Activated naive CD8-positive, alpha-beta T cell (primary cell): ENCODE results near the gene CARMIL1.

Experiments
- H3K27ac Mint-ChIP-seq: one replicate; pipeline ENCODE4 v1.8.0; 2021; ENCODE audit warnings: mixed read lengths
- H3K27me3 Mint-ChIP-seq: one replicate; pipeline ENCODE4 v1.8.0; 2021; ENCODE audit warnings: mixed read lengths
- H3K36me3 Mint-ChIP-seq: one replicate; pipeline ENCODE4 v1.8.0; 2021; ENCODE audit warnings: mixed read lengths
- H3K4me1 Mint-ChIP-seq: one replicate; pipeline ENCODE4 v1.8.0; 2021; ENCODE audit warnings: low read depth, mixed read lengths
- H3K4me3 Mint-ChIP-seq: one replicate; pipeline ENCODE4 v1.8.0; 2021; ENCODE audit warnings: mild to moderate bottlenecking, mixed read lengths
- H3K9me3 Mint-ChIP-seq: one replicate; pipeline ENCODE4 v1.8.0; 2021; ENCODE audit warnings: low read depth, mixed read lengths

CARMIL1 gene

DNA sequence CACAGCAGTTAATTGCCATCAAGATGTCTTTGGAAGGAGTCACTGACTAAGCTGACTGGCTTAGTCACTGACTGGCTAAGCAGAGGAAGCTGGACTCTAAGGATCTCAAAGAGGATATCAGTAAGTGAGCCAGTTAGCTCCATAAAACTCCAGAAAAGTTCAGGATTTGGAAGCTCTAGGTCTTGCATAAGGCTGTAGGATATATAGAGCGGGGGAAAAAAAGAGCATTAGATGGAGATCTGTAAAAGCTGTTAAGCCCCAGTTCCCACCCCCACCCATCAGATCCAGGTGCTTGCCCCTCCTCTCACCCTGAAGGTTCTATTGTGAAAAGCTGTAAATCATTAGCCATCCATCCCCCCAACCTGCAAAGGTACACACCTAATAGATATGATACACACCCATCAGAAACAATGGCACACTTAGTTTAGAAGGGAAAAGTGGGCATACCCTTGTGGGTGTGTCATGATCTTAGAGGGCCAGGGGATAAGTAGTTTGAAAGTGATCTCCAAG, 32.2 kb downstream of the CARMIL1 start:
- Mint-ChIP-seq H3K4me1 (peaks cover 49% of the 10 kb centered on the region), H3K4me3 (no peak overlapping the region), H3K9me3 (no peaks in the 10 kb centered on the region), H3K27me3 (no peaks in the 10 kb centered on the region), H3K27ac (no peak overlapping the region), H3K36me3 (no peaks in the 10 kb centered on the region)

GRCh38 chr6:25312034-25312620, 33.0 kb downstream of the CARMIL1 start:
- H3K4me3 Mint-ChIP-seq = no peak overlapping the region

GRCh38 chr6:25312703-25313102, 33.5 kb downstream of the CARMIL1 start:
- H3K4me1 Mint-ChIP-seq = peaks cover 44% of the 10 kb centered on the region
- H3K36me3 Mint-ChIP-seq = peaks cover under 1% of the 10 kb centered on the region
- H3K27me3 Mint-ChIP-seq = no peaks in the 10 kb centered on the region
- no peak overlapping the region for H3K4me3 Mint-ChIP-seq
- H3K27ac Mint-ChIP-seq = no peak overlapping the region
- H3K9me3 Mint-ChIP-seq = no peaks in the 10 kb centered on the region

More at GRCh38 chr6:25312034-25312620, 33.0 kb downstream of the CARMIL1 start:
- no peaks in the 10 kb centered on the region for H3K27me3 Mint-ChIP-seq
- no peaks in the 10 kb centered on the region for H3K36me3 Mint-ChIP-seq
- no peak overlapping the region for H3K27ac Mint-ChIP-seq
- no peaks in the 10 kb centered on the region for H3K9me3 Mint-ChIP-seq
- peaks cover 46% of the 10 kb centered on the region for H3K4me1 Mint-ChIP-seq

- Mint-ChIP-seq H3K9me3 (no peaks in the 10 kb centered on the region), H3K36me3 (peaks cover 3% of the 10 kb centered on the region), H3K4me3 (no peak overlapping the region), H3K27me3 (no peaks in the 10 kb centered on the region), H3K4me1 (peaks cover 52% of the 10 kb centered on the region), H3K27ac (no peak overlapping the region)
These were observed 35.5 kb downstream of the CARMIL1 start for GRCh38 chr6:25314509-25315175.

DNA sequence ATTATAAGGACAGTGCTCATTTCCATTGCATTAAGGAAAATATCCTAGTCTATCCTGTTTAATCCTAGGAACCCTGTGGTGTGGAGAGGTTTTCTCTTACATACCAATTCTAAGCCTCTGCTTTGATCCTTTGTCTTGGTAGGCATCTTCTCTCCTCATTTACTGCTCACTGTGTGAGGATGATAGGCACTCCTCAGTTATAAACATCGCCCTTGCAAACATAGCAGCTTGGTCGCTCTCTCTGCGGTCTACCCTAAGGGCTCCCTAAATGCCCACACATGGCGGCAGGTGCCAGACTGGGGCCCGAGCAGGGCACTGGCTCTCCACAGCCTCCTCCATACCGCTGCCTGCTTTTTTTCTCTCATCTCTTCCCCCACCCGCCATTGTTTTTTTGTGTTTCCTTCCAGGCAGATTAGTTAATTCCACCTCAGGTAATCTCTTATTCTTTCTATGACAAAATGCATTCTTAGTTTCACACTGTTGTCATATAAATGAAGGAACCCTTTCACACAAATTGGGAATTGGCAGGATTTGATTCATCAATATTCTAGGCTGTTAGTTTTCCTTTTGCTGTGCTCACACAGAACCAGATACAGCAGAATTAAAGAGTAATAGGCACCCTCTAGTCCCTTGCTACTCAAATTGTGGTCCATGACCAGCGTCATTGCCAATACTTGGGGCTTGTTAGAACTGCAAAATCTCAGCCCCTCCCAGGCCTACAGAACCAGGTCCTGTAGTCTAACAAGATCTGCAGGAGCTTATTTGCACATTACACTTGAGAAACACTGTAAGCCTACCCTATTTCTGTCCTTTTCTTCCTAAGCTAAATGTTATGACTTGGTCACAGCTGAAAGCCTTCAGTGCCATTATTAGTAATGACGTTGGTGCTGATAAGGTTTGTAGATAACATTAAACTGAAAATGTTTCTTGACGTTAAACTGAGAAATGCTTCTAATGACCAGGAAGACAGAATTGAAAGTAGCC, 36.3 kb downstream of the CARMIL1 start:
- peaks cover 49% of the 10 kb centered on the region for H3K4me1 Mint-ChIP-seq
- no peaks in the 10 kb centered on the region for H3K27me3 Mint-ChIP-seq
- H3K9me3 Mint-ChIP-seq = no peaks in the 10 kb centered on the region

DNA sequence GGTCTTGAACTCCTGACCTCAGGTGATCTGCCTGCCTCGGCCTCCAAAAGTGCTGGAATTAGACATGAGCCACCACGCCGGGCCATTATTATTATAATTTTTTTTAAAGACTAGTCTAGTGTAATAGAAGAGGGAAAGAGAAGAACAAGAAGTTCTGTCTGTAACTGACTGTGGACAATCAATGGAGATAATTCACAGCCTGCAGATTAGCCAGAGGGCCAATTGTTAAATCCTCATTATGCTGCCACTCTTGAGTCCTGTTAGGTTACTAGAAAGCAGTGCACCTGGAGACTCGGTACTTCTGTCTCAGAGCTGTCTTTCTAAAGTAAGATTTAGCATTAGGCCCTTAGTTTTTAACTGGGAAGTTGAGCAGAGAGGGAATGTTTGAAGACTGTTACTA, 37.5 kb downstream of the CARMIL1 start:
- H3K9me3 Mint-ChIP-seq = no peaks in the 10 kb centered on the region
- no peak overlapping the region for H3K27ac Mint-ChIP-seq
- H3K4me3 Mint-ChIP-seq = no peak overlapping the region
- no peaks in the 10 kb centered on the region for H3K27me3 Mint-ChIP-seq
- peaks cover 3% of the 10 kb centered on the region for H3K36me3 Mint-ChIP-seq
- peaks cover 41% of the 10 kb centered on the region for H3K4me1 Mint-ChIP-seq

More for the DNA sequence above, 36.3 kb downstream of the CARMIL1 start:
- no peak overlapping the region for H3K27ac Mint-ChIP-seq
- H3K36me3 Mint-ChIP-seq = peaks cover 3% of the 10 kb centered on the region
- H3K4me3 Mint-ChIP-seq = no peak overlapping the region

- no peak overlapping the region for H3K27ac Mint-ChIP-seq
- no peaks in the 10 kb centered on the region for H3K9me3 Mint-ChIP-seq
- peaks cover 3% of the 10 kb centered on the region for H3K36me3 Mint-ChIP-seq
- H3K4me3 Mint-ChIP-seq = no peak overlapping the region
- H3K4me1 Mint-ChIP-seq = peaks cover 23% of the 10 kb centered on the region
- H3K27me3 Mint-ChIP-seq = no peaks in the 10 kb centered on the region
These were observed 39.4 kb downstream of the CARMIL1 start for GRCh38 chr6:25318589-25318988.

GRCh38 chr6:25320459-25320858, 41.3 kb downstream of the CARMIL1 start:
- Mint-ChIP-seq H3K9me3 (no peaks in the 10 kb centered on the region), H3K4me1 (peaks cover 15% of the 10 kb centered on the region), H3K27ac (no peak overlapping the region)

DNA sequence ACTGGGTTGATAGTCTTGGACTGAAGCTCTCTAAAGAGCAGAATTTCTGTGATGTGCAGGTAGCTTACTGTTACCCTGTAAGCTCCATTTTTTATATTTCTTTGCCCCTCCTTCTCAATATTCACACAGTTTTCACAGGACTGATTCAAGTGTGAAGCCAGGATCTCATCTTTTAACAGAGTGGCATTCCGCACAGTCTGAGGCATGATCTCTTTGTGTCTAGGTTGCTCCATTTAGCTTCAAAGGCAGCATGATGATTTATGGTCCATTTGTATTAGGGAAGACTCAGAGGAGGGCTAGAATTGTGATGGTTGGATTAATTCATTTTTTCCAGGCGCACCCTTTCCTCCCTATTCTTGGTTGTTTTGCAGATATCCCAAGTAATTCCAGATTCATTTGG, 43.5 kb downstream of the CARMIL1 start:
- no peaks in the 10 kb centered on the region for H3K9me3 Mint-ChIP-seq
- H3K4me3 Mint-ChIP-seq = no peak overlapping the region
- H3K27ac Mint-ChIP-seq = no peak overlapping the region
- peaks cover 12% of the 10 kb centered on the region for H3K4me1 Mint-ChIP-seq
- H3K27me3 Mint-ChIP-seq = no peaks in the 10 kb centered on the region
- H3K36me3 Mint-ChIP-seq = peaks cover 3% of the 10 kb centered on the region

More at GRCh38 chr6:25320459-25320858, 41.3 kb downstream of the CARMIL1 start:
- Mint-ChIP-seq H3K36me3 (peaks cover 3% of the 10 kb centered on the region), H3K27me3 (no peaks in the 10 kb centered on the region), H3K4me3 (no peak overlapping the region)

- Mint-ChIP-seq H3K4me1 (peaks cover 4% of the 10 kb centered on the region), H3K9me3 (no peaks in the 10 kb centered on the region), H3K27ac (no peak overlapping the region), H3K36me3 (no peaks in the 10 kb centered on the region), H3K4me3 (no peak overlapping the region), H3K27me3 (no peaks in the 10 kb centered on the region)
These were observed 45.0 kb downstream of the CARMIL1 start for GRCh38 chr6:25324066-25324762.

DNA sequence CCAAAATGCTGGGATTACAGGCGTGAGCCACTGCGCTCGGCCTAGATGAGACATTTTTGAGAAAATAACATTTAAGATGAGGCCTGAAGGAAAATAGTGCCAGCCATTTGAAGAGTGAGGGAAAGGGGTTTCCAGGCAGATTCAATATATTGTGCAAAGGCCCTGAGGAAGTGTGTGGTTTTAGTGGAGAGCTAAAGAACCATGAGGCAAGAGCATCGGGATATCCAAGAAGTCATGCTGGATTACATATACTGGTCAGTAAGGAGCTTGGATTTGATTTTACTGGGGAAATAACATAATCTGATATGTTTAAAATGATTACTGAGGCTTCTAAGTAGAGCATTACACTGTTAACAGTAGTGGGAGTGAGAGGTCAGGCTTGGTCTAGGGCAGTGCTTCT, 47.0 kb downstream of the CARMIL1 start:
- H3K4me3 Mint-ChIP-seq = no peak overlapping the region
- no peaks in the 10 kb centered on the region for H3K27me3 Mint-ChIP-seq
- no peaks in the 10 kb centered on the region for H3K36me3 Mint-ChIP-seq

GRCh38 chr6:25326960-25327359, 47.8 kb downstream of the CARMIL1 start:
- no peaks in the 10 kb centered on the region for H3K9me3 Mint-ChIP-seq
- no peaks in the 10 kb centered on the region for H3K27me3 Mint-ChIP-seq
- no peak overlapping the region for H3K27ac Mint-ChIP-seq
- no peaks in the 10 kb centered on the region for H3K36me3 Mint-ChIP-seq
- no peak overlapping the region for H3K4me3 Mint-ChIP-seq
- H3K4me1 Mint-ChIP-seq = peaks cover 20% of the 10 kb centered on the region

More for the DNA sequence above, 47.0 kb downstream of the CARMIL1 start:
- H3K9me3 Mint-ChIP-seq = no peaks in the 10 kb centered on the region
- no peak overlapping the region for H3K27ac Mint-ChIP-seq
- H3K4me1 Mint-ChIP-seq = peaks cover 15% of the 10 kb centered on the region

DNA sequence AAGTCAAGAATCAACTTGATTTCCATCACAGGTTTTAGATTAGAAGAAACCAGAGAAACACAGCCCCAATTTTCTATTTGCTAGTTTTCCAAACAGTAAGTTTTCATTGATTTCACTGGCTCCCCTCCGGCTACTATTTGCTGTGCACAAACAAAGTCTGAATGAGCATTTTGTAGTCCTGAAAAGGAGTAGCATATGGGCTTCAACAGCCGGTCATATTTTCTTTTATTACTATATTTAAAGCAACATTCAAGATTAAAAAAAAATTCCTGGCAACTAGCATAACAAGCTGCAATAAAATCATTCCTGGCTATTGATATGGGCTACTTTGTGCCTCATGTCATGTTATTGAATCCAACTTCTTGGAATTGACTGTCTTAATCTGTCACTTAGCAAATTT, 48.3 kb downstream of the CARMIL1 start:
- no peak overlapping the region for H3K4me3 Mint-ChIP-seq
- no peak overlapping the region for H3K27ac Mint-ChIP-seq
- no peaks in the 10 kb centered on the region for H3K9me3 Mint-ChIP-seq
- H3K4me1 Mint-ChIP-seq = peaks cover 24% of the 10 kb centered on the region
- no peaks in the 10 kb centered on the region for H3K36me3 Mint-ChIP-seq
- no peaks in the 10 kb centered on the region for H3K27me3 Mint-ChIP-seq

DNA sequence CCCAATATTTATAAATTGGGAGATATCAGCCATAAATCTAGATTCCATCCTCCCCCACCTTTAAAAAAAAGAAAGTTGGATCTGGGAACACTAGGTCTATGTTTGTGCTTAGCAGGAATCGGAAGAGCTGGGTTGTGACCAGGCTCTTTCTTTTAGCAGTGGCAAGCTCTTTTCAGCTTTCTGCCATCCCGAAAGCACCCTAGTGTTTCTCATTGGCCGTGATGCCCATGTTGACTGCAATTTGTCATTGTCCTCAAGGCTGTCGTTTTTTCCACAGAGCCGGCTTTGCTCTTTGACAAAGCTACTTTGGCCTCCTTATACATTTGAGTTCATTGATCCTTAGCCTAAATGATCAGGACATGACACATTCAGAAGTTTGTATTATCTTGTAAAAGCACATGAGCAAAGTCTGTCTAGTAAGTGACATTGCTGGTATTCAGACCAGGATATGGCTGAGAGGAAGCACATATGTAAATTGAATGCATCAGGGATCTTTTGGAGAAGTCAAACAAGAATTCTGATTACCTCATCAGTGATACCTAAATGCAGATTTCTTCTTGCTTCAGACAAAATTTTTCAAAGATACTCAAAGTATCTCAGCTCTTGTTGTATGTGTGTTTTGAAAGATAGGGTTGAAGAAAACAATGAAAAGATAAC, 50.1 kb downstream of the CARMIL1 start:
- Mint-ChIP-seq H3K4me1 (peaks cover 31% of the 10 kb centered on the region), H3K27ac (no peak overlapping the region), H3K36me3 (no peaks in the 10 kb centered on the region), H3K27me3 (no peaks in the 10 kb centered on the region), H3K9me3 (no peaks in the 10 kb centered on the region), H3K4me3 (no peak overlapping the region)
